Testis (tissue), 2 donors: ENCODE data around the gene UBR3.

Experiments
- POLR2A ChIP-seq: fragments of 450-650 bp; IDR thresholded peaks from one replicate; pipeline ENCODE4 v1.6.1; 2017; ENCODE audit warnings: antibody characterized with exemption, mild to moderate bottlenecking, moderate library complexity
- TF ChIP-seq, protein P1 (sequence below), 3 experiments: fragments of 450-650 bp in 2 of 3; fragments of 200-600 bp in 1 of 3; sonication (generic) in 1 of 3; IDR thresholded peaks; one replicate each; pipeline ENCODE4 v1.5.1; 2016 to 2019; ENCODE audit warnings: antibody characterized with exemption in 3 of 3, mild to moderate bottlenecking in 2 of 3, moderate library complexity in 1 of 3

DNA sequence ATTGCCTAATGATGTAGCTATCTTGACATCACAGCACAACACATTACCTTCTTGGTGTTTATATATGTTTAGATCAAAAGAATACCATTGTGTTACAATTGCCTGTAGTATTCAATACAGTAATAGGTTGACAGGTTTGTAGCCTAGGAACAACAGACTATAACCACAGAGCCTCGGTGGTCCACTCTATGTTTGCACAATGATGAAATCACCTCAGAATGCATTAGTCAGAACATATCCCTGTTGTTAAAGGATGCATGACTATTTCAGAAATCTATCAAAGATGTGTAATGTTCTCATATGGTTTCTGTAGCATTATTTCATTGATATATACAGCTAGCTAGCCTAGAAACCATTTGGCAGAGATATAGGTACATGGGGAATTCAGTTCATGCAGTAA, 11.4 kb upstream of the UBR3 start:
- no peak for TF ChIP-seq POLR2A
- TF ChIP-seq, protein P1, sequence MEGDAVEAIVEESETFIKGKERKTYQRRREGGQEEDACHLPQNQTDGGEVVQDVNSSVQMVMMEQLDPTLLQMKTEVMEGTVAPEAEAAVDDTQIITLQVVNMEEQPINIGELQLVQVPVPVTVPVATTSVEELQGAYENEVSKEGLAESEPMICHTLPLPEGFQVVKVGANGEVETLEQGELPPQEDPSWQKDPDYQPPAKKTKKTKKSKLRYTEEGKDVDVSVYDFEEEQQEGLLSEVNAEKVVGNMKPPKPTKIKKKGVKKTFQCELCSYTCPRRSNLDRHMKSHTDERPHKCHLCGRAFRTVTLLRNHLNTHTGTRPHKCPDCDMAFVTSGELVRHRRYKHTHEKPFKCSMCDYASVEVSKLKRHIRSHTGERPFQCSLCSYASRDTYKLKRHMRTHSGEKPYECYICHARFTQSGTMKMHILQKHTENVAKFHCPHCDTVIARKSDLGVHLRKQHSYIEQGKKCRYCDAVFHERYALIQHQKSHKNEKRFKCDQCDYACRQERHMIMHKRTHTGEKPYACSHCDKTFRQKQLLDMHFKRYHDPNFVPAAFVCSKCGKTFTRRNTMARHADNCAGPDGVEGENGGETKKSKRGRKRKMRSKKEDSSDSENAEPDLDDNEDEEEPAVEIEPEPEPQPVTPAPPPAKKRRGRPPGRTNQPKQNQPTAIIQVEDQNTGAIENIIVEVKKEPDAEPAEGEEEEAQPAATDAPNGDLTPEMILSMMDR (IDR thresholded peaks at IDR 0.05): no peak
